ENCODE measurements around the gene SCARF2. TPM values are rescaled to one million over a fixed set of nuclear protein-coding genes. Genes with fewer than 3 reads are reported as not detected.

Gene SCARF2
- total and polyA plus RNA-seq, 11 donors, result 1.5 to 10.1 (median 2.8) TPM

- no peaks in the 10 kb centered on the region for H3K9me3 ChIP-seq
- H3K27ac ChIP-seq, result no peak overlapping the region
- no peak for TF ChIP-seq CTCF (IDR thresholded peaks at IDR 0.05)
- TF ChIP-seq POLR2A (IDR thresholded peaks at IDR 0.05), result no peak
- H3K36me3 ChIP-seq, result peaks cover 0 to 37% (median 17%) of the 10 kb centered on the region in 9 donors
- peaks cover 0 to 4% (median 0%) of the 10 kb centered on the region in 12 donors for H3K4me1 ChIP-seq
- H3K4me3 ChIP-seq, result no peak overlapping the region
- intact Hi-C loops (cut with DNase I), result no loop called here
- 93 to 97% (median 96%) methylated on average over 13 of the region's 13 CpGs for WGBS, 4 donors
- DNase-seq (no peak), ATAC-seq (no peak)
- no peaks in the 10 kb centered on the region for H3K27me3 ChIP-seq
These were observed 36.1 kb downstream of the SCARF2 start for GRCh38 chr22:20401376-20402014.

DNA sequence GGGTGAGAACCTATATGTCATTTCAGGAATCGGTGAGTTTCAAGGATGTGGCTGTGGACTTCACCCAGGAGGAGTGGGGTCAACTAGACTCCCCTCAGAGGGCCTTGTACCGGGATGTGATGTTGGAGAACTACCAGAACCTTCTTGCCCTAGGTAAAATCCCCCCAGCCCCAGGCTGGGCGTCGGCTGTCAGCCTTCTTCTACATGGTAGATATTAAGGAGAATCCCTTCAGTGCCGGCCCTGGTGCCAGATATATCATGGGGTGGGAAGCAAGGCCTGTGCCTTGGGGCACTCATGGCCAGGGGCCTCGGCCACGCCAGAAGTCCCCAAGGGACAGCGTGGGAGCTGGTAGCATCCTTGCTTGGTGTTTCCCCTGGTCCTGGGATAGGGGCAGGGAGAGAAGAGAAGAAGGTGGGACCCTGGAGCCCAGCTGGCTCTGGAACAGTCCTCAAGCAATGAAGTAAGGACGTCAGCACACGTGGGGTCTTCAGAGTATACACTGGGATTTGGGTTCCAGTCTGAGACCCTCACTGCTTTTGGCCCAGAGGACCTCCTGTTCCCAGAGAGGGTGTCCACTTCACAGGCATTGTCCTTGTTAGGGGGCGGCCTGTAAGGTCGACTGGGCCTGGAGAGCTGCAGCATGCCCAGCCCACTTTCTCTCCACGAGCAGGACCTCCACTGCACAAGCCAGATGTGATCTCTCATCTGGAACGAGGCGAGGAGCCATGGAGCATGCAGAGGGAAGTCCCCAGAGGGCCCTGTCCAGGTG is 36.8 kb downstream of the SCARF2 start:
- TF ChIP-seq CTCF (IDR thresholded peaks at IDR 0.05), result no peak
- TF ChIP-seq POLR2A (IDR thresholded peaks at IDR 0.05), result no peak
- no peaks in the 10 kb centered on the region for H3K27me3 ChIP-seq
- H3K36me3 ChIP-seq, result peaks cover 0 to 30% (median 10%) of the 10 kb centered on the region in 9 donors
- no peak overlapping the region for H3K27ac ChIP-seq
- no peak for ATAC-seq
- no peak for DNase-seq
- no peaks in the 10 kb centered on the region for H3K9me3 ChIP-seq
- no peak overlapping the region for H3K4me3 ChIP-seq
- intact Hi-C loops (cut with DNase I), result no loop called here
- WGBS, 4 donors, result 94 to 98% (median 95%) methylated on average over 14 to 15 of the region's 15 CpGs
- peaks cover 0 to 10% (median 4%) of the 10 kb centered on the region in 12 donors for H3K4me1 ChIP-seq

GRCh38 chr22:20399866-20400605 is 37.6 kb downstream of the SCARF2 start:
- WGBS, 4 donors, result 72 to 85% (median 82%) methylated on average over 4 of the region's 4 CpGs
- no peak for TF ChIP-seq POLR2A (IDR thresholded peaks at IDR 0.05)
- TF ChIP-seq CTCF (IDR thresholded peaks at IDR 0.05), result no peak
- Histone ChIP-seq H3K9me3 (no peaks in the 10 kb centered on the region), H3K4me3 (no peak overlapping the region), H3K27me3 (no peaks in the 10 kb centered on the region), H3K4me1 (peaks cover 0 to 17% (median 9%) of the 10 kb centered on the region in 12 donors), H3K27ac (no peak overlapping the region), H3K36me3 (peaks cover 0 to 23% (median 3%) of the 10 kb centered on the region in 9 donors)
- DNase-seq (no peak), ATAC-seq (no peak)
- intact Hi-C loops (cut with DNase I), result no loop called here

- no peaks in the 10 kb centered on the region for H3K9me3 ChIP-seq
- H3K27me3 ChIP-seq, result no peaks in the 10 kb centered on the region
- no peak overlapping the region for H3K4me3 ChIP-seq
- intact Hi-C loops (cut with DNase I), result no loop called here
- ATAC-seq (no peak), DNase-seq (no peak)
- no peak overlapping the region for H3K27ac ChIP-seq
- peaks cover 0 to 15% (median 3%) of the 10 kb centered on the region in 9 donors for H3K36me3 ChIP-seq
- no peak for TF ChIP-seq POLR2A (IDR thresholded peaks at IDR 0.05)
- TF ChIP-seq CTCF (IDR thresholded peaks at IDR 0.05), result no peak
- peaks cover 0 to 28% (median 14%) of the 10 kb centered on the region in 12 donors for H3K4me1 ChIP-seq
- WGBS, 4 donors, result 97 to 99% (median 98%) methylated on average over 5 of the region's 5 CpGs
These were observed 39.2 kb downstream of the SCARF2 start for GRCh38 chr22:20398420-20398819.
